CD14-positive monocyte (primary cell): ENCODE data around the gene RINL. TPM values are rescaled to one million over a fixed set of nuclear protein-coding genes. Genes with fewer than 3 reads are reported as not detected.
A peak's percentile ranks its signal among the peaks of the same experiment; 100 is the strongest.

Experiments used
- DNase-seq, 3 donors: peaks; one replicate each; pipeline ENCODE4 v3.0.0-alpha.2; 2011 to 2022
- H2AFZ ChIP-seq: 2 replicates; pipeline ENCODE4 v1.6.0; 2012; ENCODE audit warnings: mild to moderate bottlenecking, low read depth, low read length, inconsistent platforms; ENCODE audit not compliant: insufficient read depth, poor library complexity, severe bottlenecking
- H3K27ac ChIP-seq, 2 donors: 1 replicate in 1 of 2; 2 replicates in 1 of 2; pipeline ENCODE4 v1.5.1; 2012 to 2013; ENCODE audit warnings: low read length in 2 of 2, control low read depth in 1 of 2, inconsistent platforms in 1 of 2, low read depth in 1 of 2, mild to moderate bottlenecking in 1 of 2
- H3K27me3 ChIP-seq, 2 donors: one replicate each; pipeline versions ENCODE4 v1.6.0 to v1.6.1; 2011 to 2013; ENCODE audit warnings: low read length in 2 of 2; ENCODE audit not compliant: control insufficient read depth in 2 of 2, insufficient read depth in 2 of 2
- H3K36me3 ChIP-seq, 2 donors: replicated peaks in 1 of 2; 1 replicate in 1 of 2; 2 replicates in 1 of 2; pipeline versions ENCODE4 v1.5.1 to v1.6.1; 2012 to 2013; ENCODE audit warnings: low read length in 2 of 2, control low read depth in 1 of 2, inconsistent platforms in 1 of 2, mild to moderate bottlenecking in 1 of 2; ENCODE audit not compliant: insufficient read depth in 2 of 2, control insufficient read depth in 1 of 2
- H3K4me1 ChIP-seq, 2 donors: 1 replicate in 1 of 2; 2 replicates in 1 of 2; pipeline versions ENCODE4 v1.5.1 to v1.6.1; 2012 to 2013; ENCODE audit warnings: low read length in 2 of 2, control low read depth in 1 of 2, inconsistent platforms in 1 of 2, mild to moderate bottlenecking in 1 of 2, moderate library complexity in 1 of 2; ENCODE audit not compliant: insufficient read depth in 2 of 2, control insufficient read depth in 1 of 2
- H3K4me2 ChIP-seq: replicated peaks from 2 replicates; pipeline ENCODE3; 2012; ENCODE audit warnings: low read length, moderate library complexity, mild to moderate bottlenecking; ENCODE audit not compliant: poor library complexity, severe bottlenecking; ENCODE audit errors: extremely low read depth
- H3K4me3 ChIP-seq, 3 experiments: fragments of 200-600 bp in 1 of 3; sonication (generic) in 1 of 3; replicated peaks in 1 of 3; 1 replicate in 2 of 3; 2 replicates in 1 of 3; pipeline ENCODE4 v1.5.1; 2011 to 2013; ENCODE audit warnings: low read length in 3 of 3, mild to moderate bottlenecking in 3 of 3, control low read depth in 2 of 3, low read depth in 2 of 3, inconsistent platforms in 1 of 3, moderate library complexity in 1 of 3
- H3K79me2 ChIP-seq: 2 replicates; pipeline ENCODE4 v1.6.0; 2012; ENCODE audit warnings: mild to moderate bottlenecking, control low read depth, inconsistent platforms, low read length, moderate library complexity; ENCODE audit not compliant: insufficient read depth
- H3K9ac ChIP-seq: 2 replicates; pipeline ENCODE4 v1.6.0; 2017; ENCODE audit warnings: low read length, mild to moderate bottlenecking; ENCODE audit not compliant: insufficient read depth, poor library complexity, severe bottlenecking
- H3K9me3 ChIP-seq, 2 donors: replicated peaks in 1 of 2; 1 replicate in 1 of 2; 2 replicates in 1 of 2; pipeline versions ENCODE4 v1.5.1 to v1.6.1; 2012 to 2013; ENCODE audit warnings: low read length in 2 of 2, control low read depth in 1 of 2; ENCODE audit not compliant: control insufficient read depth in 1 of 2, insufficient read depth in 1 of 2
- H4K20me1 ChIP-seq: 2 replicates; pipeline ENCODE4 v1.6.0; 2012; ENCODE audit warnings: mild to moderate bottlenecking, low read length, control low read depth, moderate library complexity; ENCODE audit not compliant: insufficient read depth
- H3K27ac Mint-ChIP-seq, 7 donors: one replicate each; pipeline ENCODE4 v1.8.0; 2020; ENCODE audit warnings: mild to moderate bottlenecking in 7 of 7, mixed read lengths in 7 of 7, moderate library complexity in 6 of 7, inconsistent platforms in 2 of 7
- H3K27me3 Mint-ChIP-seq, 3 donors: one replicate each; pipeline ENCODE4 v1.8.0; 2021 to 2022; ENCODE audit warnings: low read depth in 3 of 3, mild to moderate bottlenecking in 3 of 3, mixed read lengths in 3 of 3, moderate library complexity in 3 of 3, inconsistent platforms in 1 of 3
- H3K36me3 Mint-ChIP-seq, 2 donors: one replicate each; pipeline ENCODE4 v1.8.0; 2020; ENCODE audit warnings: mixed read lengths in 2 of 2, inconsistent platforms in 1 of 2, mild to moderate bottlenecking in 1 of 2
- H3K4me1 Mint-ChIP-seq: one replicate; pipeline ENCODE4 v1.8.0; 2020; ENCODE audit warnings: mild to moderate bottlenecking, mixed read lengths
- H3K4me3 Mint-ChIP-seq, 2 donors: one replicate each; pipeline ENCODE4 v1.8.0; 2020; ENCODE audit warnings: mild to moderate bottlenecking in 2 of 2, mixed read lengths in 2 of 2, moderate library complexity in 1 of 2
- H3K9me3 Mint-ChIP-seq, 7 donors: one replicate each; pipeline ENCODE4 v1.8.0; 2020 to 2022; ENCODE audit warnings: mixed read lengths in 7 of 7, mild to moderate bottlenecking in 6 of 7, moderate library complexity in 6 of 7, inconsistent platforms in 2 of 7
- CTCF ChIP-seq: fragments of 200-600 bp; IDR thresholded peaks from one replicate; pipeline ENCODE4 v1.8.0; 2022; ENCODE audit warnings: antibody characterized with exemption, mild to moderate bottlenecking
- WGBS: methylation state at CpG from one replicate; pipeline ENCODE4 v1.1.5; 2013; ENCODE audit warnings: missing lambda C conversion rate; ENCODE audit not compliant: insufficient coverage; 5-methylcytosine and 5-hydroxymethylcytosine counted together
- intact Hi-C, 2 donors: fragments of 100-400 bp; cut with micrococcal nuclease; formaldehyde crosslinking; loops; one replicate each; pipeline versions ENCODE4 v1.15.0 to v1.15.1; 2023
- polyA plus RNA-seq, 3 donors: library from polyadenylated mRNA; depleted of rRNA in 1 of 3; unstranded in 2 of 3; stranded (reverse) in 1 of 3; fragments of 300-500 nt in 2 of 3; fragments of >200 nt in 1 of 3; fragmentation: Illumina TruSeq in 2 of 3; gene quantifications; 1 replicate in 2 of 3; 2 replicates in 1 of 3; pipeline ENCODE4 v1.2.3, GENCODE V29; 2012 to 2021

The RINL gene
- polyA plus RNA-seq, 3 donors, result 4.1 to 13.5 (median 7.2) TPM

GRCh38 chr19:38842439-38843174 lies 35.5 kb downstream of the RINL start:
- H3K27ac ChIP-seq, result no peak overlapping the region
- peaks cover 99 to 100% of the 10 kb centered on the region in 2 donors for H3K36me3 ChIP-seq
- no peak overlapping the region for H3K4me2 ChIP-seq
- DNase-seq, result no peak
- 94% methylated on average over 9 of the region's 17 CpGs for WGBS
- peaks cover under 1 to 3% of the 10 kb centered on the region in 2 donors for H3K4me1 ChIP-seq
- H4K20me1 ChIP-seq, result peaks cover 100% of the 10 kb centered on the region
- H3K9ac ChIP-seq, result no peak overlapping the region
- H3K27me3 ChIP-seq, result no peaks in the 10 kb centered on the region
- H3K9me3 Mint-ChIP-seq, result no peaks in the 10 kb centered on the region
- H3K27me3 Mint-ChIP-seq, result peaks cover 0 to 2% (median 0%) of the 10 kb centered on the region in 3 donors
- H3K9me3 ChIP-seq, result no peaks in the 10 kb centered on the region
- peaks cover 95 to 99% of the 10 kb centered on the region in 2 donors for H3K36me3 Mint-ChIP-seq
- no peaks in the 10 kb centered on the region for H3K4me1 Mint-ChIP-seq
- peaks cover 73% of the 10 kb centered on the region for H3K79me2 ChIP-seq
- H3K27ac Mint-ChIP-seq, result peak overlapping the region in 4 of 7 donors; percentile 7 to 47 (median 28)
- intact Hi-C loops, result no loop called here
- no peak overlapping the region for H3K4me3 ChIP-seq
- H2AFZ ChIP-seq, result no peak overlapping the region
- no peak for TF ChIP-seq CTCF
- H3K4me3 Mint-ChIP-seq, result no peak overlapping the region

- Histone ChIP-seq H2AFZ (no peak overlapping the region), H4K20me1 (peaks cover 100% of the 10 kb centered on the region), H3K27me3 (no peaks in the 10 kb centered on the region), H3K79me2 (peaks cover 66% of the 10 kb centered on the region), H3K9me3 (no peaks in the 10 kb centered on the region), H3K36me3 (peaks cover 99 to 100% of the 10 kb centered on the region in 2 donors), H3K4me2 (no peak overlapping the region), H3K9ac (no peak overlapping the region), H3K4me1 (no peaks in the 10 kb centered on the region), H3K4me3 (no peak overlapping the region), H3K27ac (no peak overlapping the region)
- intact Hi-C loops, result no loop called here
- Mint-ChIP-seq H3K27ac (peak overlapping the region in 4 of 7 donors; percentile 6 to 65 (median 38)), H3K4me3 (no peak overlapping the region), H3K9me3 (no peaks in the 10 kb centered on the region), H3K27me3 (peaks cover 0 to 2% (median 0%) of the 10 kb centered on the region in 3 donors), H3K4me1 (no peaks in the 10 kb centered on the region), H3K36me3 (peaks cover 96 to 99% of the 10 kb centered on the region in 2 donors)
- DNase-seq, result no peak
- WGBS, result 96% methylated on average over 15 of the region's 19 CpGs
- no peak for TF ChIP-seq CTCF
Observed at GRCh38 chr19:38841787-38842438, 36.2 kb downstream of the RINL start.
